SKM-1 treated with dmso at 0.1 percent for 144 hours (cell line): Measurements from ENCODE around the gene SLC16A4.

Source experiments
- DNase-seq: peaks from one replicate; lab custom pipeline; 2025; ENCODE audit not compliant: unreplicated experiment; lab: John Stamatoyannopoulos, UW

The SLC16A4 gene

DNA sequence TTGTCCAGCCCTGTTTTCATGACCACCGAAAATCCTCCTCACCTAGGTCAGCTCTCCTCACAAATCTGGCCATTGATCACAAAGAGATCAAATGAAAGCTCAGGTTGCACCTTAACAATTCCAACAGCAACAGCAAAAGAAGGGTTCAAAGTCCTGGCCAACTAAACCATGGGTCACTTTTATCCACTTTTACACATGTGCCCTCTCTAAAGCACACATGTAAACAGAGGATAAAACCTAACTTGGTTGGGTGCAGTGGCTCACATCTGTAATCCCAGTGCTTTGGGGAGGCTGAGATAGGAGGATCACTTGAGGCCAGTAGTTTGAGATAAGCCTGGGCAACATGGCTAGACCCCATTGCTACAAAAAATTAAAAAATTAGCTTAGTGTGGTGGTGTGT lies 55.6 kb downstream of the SLC16A4 start:
- no peak for DNase-seq

DNA sequence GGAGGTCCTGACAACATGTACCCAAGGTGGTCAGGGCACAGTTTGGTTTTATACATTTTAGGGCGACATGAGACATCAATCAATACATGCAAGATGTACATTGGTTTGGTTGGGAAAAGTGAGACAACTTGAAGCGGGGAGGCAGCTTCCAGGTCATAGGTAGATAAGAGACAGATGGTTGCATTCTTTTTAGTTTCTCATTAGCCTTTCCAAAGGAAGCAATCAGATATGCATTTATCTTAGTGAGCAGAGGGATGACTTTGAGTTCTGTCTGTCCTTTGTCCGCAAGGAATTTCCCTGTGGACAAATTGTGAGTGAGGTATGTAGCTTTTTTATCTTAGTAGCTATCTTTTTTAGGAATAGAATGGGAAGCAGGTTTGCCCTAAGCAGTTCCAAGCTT lies 62.1 kb downstream of the SLC16A4 start:
- DNase-seq, result no peak

DNA sequence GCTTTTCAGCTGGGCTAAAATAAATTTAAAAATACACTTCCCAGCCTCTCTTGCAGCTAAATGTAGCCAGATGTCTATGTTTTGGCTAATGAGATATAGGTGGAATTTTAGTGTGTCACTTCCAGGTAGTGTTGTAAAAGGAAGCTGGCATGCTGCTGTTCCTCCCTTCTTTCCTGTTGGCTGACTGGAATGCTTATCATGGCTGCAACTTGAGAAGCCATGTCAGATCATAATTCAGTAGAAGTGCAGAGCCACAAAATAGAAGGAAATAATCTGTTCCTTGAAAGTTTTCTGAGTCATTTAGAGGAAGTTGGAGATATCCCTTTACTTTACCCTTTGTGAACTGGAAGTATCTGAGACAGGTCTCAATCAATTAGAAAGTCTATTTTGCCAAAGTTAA lies 62.6 kb downstream of the SLC16A4 start:
- DNase-seq, result no peak

DNA sequence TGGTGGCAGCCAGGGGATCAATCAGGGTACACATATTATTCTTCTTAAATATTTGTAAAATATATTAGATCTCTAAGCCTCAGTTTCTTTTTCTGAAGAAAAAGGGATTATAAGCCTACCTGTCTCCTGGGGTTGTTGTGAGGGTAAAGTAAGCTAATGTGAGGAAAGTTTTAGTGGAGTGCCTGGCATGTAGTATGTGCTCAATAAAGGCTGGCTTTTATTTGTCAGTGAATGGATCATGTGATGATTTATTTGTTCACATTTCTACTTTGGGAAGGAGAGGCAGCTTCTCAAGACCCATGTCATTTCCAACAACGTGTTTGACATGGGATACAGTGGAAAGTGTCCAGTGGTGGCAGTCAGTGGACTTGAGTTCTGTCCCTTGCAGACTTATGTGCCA lies 64.0 kb downstream of the SLC16A4 start:
- DNase-seq, result no peak

DNA sequence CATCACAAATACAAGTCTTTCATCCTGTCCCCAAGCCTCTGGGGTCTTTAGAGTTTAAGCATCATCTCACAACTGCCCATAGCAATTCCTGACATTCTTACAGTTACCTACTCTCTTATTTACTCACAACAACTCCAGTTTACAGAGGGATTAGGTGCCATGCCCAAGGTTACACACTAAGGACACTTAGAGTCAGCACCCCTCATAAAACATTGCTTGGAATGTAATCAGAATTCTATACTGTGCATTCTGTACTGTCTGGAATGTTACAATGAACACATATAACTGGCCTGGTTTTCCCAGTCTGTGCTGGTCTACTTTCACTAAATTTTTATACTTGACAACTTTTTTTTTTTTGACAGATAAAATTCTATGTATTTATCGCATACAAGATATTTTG lies 66.2 kb downstream of the SLC16A4 start:
- no peak for DNase-seq

DNA sequence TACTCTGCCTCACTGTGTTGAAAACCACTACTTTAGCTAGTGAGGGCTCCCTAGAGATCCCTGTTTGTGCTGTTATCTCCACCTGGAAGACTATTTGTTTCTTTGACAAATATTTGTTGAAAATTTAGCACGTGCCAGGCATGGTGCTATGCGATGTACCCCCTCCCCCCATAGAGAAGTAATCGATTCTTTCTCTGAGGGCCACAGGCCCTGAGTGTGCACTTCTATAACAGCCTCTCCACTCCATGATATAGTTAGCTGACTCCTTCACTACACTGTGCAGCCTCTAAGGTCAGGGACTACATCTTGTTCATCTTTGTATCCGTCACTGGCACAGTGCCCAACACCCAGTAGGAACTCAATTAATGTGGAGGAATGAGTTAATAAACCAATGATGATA lies 69.0 kb downstream of the SLC16A4 start:
- DNase-seq, result no peak

DNA sequence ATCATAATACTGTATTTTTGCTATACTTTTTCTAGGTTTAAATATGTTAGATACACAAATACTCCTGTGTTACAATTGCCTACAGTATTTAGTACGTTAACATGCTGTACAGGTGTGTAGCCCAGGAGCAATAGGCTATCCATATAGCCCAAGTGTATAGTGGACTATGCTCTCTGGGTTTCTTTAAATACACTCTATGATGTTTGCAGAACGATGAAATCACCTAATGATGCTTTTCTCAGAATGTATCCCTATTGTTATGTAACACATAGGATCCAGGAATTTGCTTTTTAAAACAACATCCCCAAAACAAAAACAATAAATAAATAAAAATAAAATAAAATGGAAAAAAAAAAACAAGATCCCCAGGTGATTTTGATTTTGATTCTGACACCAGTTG lies 69.8 kb downstream of the SLC16A4 start:
- no peak for DNase-seq

DNA sequence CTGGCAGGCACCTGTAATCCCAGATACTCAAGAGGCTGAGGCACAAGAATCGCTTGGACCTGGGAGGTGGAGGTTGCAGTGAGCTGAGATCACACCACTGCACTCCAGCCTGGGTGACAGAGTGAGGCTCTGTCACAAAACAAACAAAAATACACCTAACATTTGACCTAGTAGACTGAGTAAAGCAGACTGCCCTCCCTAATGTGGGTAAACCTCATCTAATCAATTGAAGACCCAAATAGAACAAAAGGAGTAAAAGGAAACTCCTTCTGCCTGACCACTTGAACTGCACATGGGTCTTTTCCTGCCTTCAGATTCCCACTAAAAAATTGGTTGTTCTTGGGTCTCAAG lies 70.7 kb downstream of the SLC16A4 start:
- no peak for DNase-seq

DNA sequence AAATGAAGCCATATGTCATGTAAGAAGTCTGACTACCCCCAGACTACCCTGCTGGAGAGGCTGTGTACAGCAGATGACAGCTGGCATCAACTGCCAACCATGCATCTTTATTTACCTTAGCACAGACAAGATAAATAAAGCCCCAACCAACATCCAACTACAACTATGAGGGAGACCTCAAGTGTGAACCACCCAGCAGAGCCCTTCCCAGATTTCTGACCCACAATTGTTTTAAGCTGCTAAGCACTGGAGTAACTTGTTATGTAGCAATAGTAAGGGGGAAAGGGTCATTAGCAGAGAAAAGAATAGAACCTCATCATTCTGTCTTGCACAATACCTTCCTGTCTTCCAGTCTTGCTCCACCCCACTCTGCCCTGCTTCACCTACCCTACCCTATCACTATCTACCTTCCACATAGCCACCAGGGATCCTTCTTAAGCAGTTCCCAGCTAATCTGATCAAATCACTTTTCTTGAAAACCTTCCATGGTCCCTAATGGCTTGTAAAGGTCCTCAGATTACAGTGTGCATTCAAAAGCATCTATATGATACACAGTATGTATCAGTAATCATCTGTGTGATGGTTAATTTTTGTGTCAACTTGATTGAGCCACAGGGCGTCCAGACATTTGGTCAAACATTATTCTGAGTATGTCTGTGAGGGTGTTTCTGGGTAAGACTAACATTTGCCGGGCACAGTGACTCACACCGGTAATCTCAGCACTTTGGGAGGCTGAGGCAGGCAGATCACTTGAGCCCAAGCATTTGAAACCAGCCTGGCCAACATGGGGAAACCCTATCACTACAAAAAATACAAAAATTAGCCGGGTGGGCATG lies 71.3 kb downstream of the SLC16A4 start:
- DNase-seq, result peak; percentile 84

DNA sequence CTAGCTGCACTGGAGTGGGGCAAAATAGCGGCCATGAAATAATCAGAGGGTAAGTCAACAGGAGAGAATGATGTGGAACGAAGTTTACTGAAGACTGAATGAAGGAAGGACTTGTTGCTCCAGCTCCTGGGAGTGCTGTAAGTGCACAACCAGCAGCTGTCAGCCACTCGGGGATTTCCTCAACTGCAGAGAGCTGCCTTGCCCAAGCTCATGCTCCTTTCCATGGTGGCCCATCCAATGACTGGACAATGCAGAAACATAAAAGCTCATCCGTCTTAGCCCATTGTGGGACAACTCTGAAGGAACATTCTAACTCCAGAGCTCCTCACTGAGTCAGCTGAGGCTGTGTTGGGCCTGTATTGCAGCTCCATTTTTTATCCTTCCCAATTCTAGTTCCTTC lies 72.8 kb downstream of the SLC16A4 start:
- no peak for DNase-seq

DNA sequence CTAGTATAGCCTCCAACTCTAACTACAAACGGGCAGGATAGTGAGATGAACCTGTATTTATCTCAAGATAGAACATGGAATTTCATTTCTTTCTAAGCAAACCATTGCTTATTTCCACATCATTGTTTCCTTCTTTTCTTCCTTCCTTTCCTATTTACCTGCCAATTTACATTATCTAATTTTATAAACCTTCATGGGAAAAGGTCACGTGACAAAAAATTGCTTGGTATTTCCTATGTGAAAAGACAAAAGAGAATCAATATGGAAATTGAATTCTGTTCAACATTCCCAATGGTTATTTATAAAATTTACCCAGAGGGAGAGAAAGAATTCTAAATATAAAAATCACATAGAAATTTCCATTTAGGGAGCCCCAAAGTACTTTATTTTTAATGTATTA lies 74.1 kb downstream of the SLC16A4 start:
- no peak for DNase-seq
